ENCODE data around the gene ZNF571. TPM values are rescaled to one million over a fixed set of nuclear protein-coding genes. Genes with fewer than 3 reads are reported as not detected.

The ZNF571 gene
- total RNA-seq, 1 experiment from 2014 or later = 7.3 TPM

DNA sequence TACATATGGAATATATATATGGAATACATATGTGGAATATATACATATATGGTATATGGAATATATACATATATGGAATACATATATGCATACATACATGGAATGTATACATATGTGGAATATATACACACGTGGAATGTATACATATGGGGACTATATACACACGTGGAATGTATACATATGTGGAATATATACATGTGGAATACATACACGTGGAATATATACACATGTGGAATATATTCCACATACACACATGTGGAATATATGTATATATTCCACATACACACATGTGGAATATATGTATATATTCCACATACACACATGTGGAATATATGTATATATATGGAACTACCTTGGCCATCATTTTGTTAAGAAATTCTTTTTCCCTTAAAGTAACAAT lies 31.1 kb downstream of the ZNF571 start:
- intact Hi-C loops (cut with micrococcal nuclease; ENCODE audit: unreplicated experiment) = no loop called here

DNA sequence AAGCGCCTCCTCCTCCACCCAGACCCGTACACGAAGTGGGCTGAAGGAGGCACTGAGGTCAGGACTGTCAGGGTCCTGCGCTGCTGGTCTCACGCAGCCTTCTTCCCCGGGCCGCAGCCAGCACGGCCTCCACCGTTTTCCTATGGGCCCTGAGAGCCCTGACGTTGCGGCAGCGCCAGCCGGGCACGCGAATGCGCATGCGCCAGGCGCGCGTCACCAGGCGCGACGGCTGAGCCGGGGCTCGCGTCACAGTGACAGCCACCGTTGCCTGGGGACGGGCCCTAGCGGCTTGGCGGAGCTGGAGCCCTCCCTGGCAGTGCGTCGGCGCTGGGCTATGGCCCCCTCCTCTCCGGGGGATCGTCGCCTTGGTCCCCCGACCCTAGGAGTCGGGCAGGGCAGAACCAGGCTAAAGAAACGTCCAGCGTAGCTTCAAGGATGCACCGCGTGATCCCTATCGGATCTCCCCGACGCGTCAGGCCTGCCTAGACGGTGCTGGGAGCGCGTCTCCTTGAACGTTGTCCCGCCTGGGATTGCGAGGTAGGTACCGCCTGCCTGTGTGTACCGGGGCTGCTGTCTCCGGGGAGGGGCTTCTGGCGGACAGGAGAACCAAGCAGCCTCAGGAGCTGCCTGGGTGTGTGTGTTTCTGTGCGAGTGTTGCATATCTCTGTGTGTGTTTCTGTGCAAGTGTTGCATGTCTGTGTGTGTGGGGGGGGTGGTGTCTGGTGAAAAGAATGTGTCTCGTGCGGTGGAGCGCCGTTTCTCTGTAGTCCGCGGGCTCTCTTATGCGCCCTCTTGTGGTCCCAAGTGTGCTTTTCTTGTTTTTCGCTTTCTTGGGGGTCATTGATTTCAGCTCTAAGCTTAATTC lies 43.2 kb downstream of the ZNF571 start:
- Mint-ChIP-seq H3K4me1 (ENCODE audit: low read depth, unreplicated experiment) (no peaks in the 10 kb centered on the region), H3K27me3 (ENCODE audit: unreplicated experiment) (no peaks in the 10 kb centered on the region), H3K27ac (ENCODE audit: unreplicated experiment) (no peak overlapping the region), H3K36me3 (ENCODE audit: insufficient read depth, unreplicated experiment) (no peaks in the 10 kb centered on the region), H3K9me3 (ENCODE audit: low read depth, unreplicated experiment) (peaks cover 28% of the 10 kb centered on the region), H3K4me3 (ENCODE audit: low read depth, unreplicated experiment) (no peak overlapping the region)
- BruUV-seq (replicated peaks) = no TSS peak
- intact Hi-C loops (cut with micrococcal nuclease; ENCODE audit: unreplicated experiment) = no loop called here
- CTCF ChIA-PET = no interaction called here
- no peak for DNase-seq
- no peak for TF ChIP-seq CTCF (IDR thresholded peaks at IDR 0.05; ENCODE audit: unreplicated experiment)

More for the DNA sequence above, 31.1 kb downstream of the ZNF571 start:
- Mint-ChIP-seq H3K4me3 (ENCODE audit: low read depth, unreplicated experiment) (no peak overlapping the region), H3K27ac (ENCODE audit: unreplicated experiment) (no peak overlapping the region), H3K36me3 (ENCODE audit: insufficient read depth, unreplicated experiment) (no peaks in the 10 kb centered on the region), H3K9me3 (ENCODE audit: low read depth, unreplicated experiment) (peaks cover 26% of the 10 kb centered on the region), H3K27me3 (ENCODE audit: unreplicated experiment) (no peaks in the 10 kb centered on the region), H3K4me1 (ENCODE audit: low read depth, unreplicated experiment) (no peaks in the 10 kb centered on the region)
- CTCF ChIA-PET = no interaction called here
- no TSS peak for BruUV-seq (replicated peaks)
- TF ChIP-seq CTCF (IDR thresholded peaks at IDR 0.05; ENCODE audit: unreplicated experiment) = no peak
- DNase-seq = no peak

- no peaks in the 10 kb centered on the region for H3K27me3 Mint-ChIP-seq (ENCODE audit: unreplicated experiment)
- intact Hi-C loops (cut with micrococcal nuclease; ENCODE audit: unreplicated experiment) = no loop called here
- H3K27ac Mint-ChIP-seq (ENCODE audit: unreplicated experiment) = no peak overlapping the region
- CTCF ChIA-PET = no interaction called here
- H3K36me3 Mint-ChIP-seq (ENCODE audit: insufficient read depth, unreplicated experiment) = no peaks in the 10 kb centered on the region
- no TSS peak for BruUV-seq (replicated peaks)
- no peak for DNase-seq
- H3K4me1 Mint-ChIP-seq (ENCODE audit: low read depth, unreplicated experiment) = no peaks in the 10 kb centered on the region
- H3K4me3 Mint-ChIP-seq (ENCODE audit: low read depth, unreplicated experiment) = no peak overlapping the region
- peaks cover 30% of the 10 kb centered on the region for H3K9me3 Mint-ChIP-seq (ENCODE audit: low read depth, unreplicated experiment)
- TF ChIP-seq CTCF (IDR thresholded peaks at IDR 0.05; ENCODE audit: unreplicated experiment) = no peak
Observed at GRCh38 chr19:37537391-37537947, 57.1 kb downstream of the ZNF571 start.

- intact Hi-C loops (cut with micrococcal nuclease; ENCODE audit: unreplicated experiment) = no loop called here
- TF ChIP-seq CTCF (IDR thresholded peaks at IDR 0.05; ENCODE audit: unreplicated experiment) = no peak
- no peak overlapping the region for H3K27ac Mint-ChIP-seq (ENCODE audit: unreplicated experiment)
- no peaks in the 10 kb centered on the region for H3K36me3 Mint-ChIP-seq (ENCODE audit: insufficient read depth, unreplicated experiment)
- DNase-seq = no peak
- CTCF ChIA-PET = no interaction called here
- peaks cover 14% of the 10 kb centered on the region for H3K9me3 Mint-ChIP-seq (ENCODE audit: low read depth, unreplicated experiment)
- no peaks in the 10 kb centered on the region for H3K27me3 Mint-ChIP-seq (ENCODE audit: unreplicated experiment)
- no TSS peak for BruUV-seq (replicated peaks)
- no peak overlapping the region for H3K4me3 Mint-ChIP-seq (ENCODE audit: low read depth, unreplicated experiment)
- H3K4me1 Mint-ChIP-seq (ENCODE audit: low read depth, unreplicated experiment) = no peaks in the 10 kb centered on the region
Observed at GRCh38 chr19:37519890-37520289, 74.7 kb downstream of the ZNF571 start.

Other genes with a start within 250 kb of the ZNF571 start
- gene ZNF527, start 223.7 kb downstream of the ZNF571 start, total RNA-seq (2022) = 5.6 and 6.3 TPM in 2 replicates
- 2.8 and 3.8 TPM in 2 replicates for gene ZNF569, start 127.3 kb downstream of the ZNF571 start, total RNA-seq (2022)
- 2.9 and 3.3 TPM in 2 replicates for gene ZNF570, start 125.4 kb downstream of the ZNF571 start, total RNA-seq (2022)
- not detected in 2 replicates for gene ZNF793, start 87.9 kb downstream of the ZNF571 start, total RNA-seq (2022)
- 0.42 and 1.7 TPM in 2 replicates for gene ZNF540, start 84 bp upstream of the ZNF571 start, total RNA-seq (2022)
- 10.4 and 11.5 TPM in 2 replicates for gene ZFP30, start 60.7 kb upstream of the ZNF571 start, total RNA-seq (2022)
- 13.5 and 13.7 TPM in 2 replicates for gene ZNF607, start 125.0 kb upstream of the ZNF571 start, total RNA-seq (2022)
- gene ZNF573, start 184.8 kb upstream of the ZNF571 start, total RNA-seq (2022) = 10.1 and 16.8 TPM in 2 replicates

Data from Calu3 (cell line).